ENCODE results near the gene DCBLD1.
A peak's percentile ranks its signal among the peaks of the same experiment; 100 is the strongest.

DNA sequence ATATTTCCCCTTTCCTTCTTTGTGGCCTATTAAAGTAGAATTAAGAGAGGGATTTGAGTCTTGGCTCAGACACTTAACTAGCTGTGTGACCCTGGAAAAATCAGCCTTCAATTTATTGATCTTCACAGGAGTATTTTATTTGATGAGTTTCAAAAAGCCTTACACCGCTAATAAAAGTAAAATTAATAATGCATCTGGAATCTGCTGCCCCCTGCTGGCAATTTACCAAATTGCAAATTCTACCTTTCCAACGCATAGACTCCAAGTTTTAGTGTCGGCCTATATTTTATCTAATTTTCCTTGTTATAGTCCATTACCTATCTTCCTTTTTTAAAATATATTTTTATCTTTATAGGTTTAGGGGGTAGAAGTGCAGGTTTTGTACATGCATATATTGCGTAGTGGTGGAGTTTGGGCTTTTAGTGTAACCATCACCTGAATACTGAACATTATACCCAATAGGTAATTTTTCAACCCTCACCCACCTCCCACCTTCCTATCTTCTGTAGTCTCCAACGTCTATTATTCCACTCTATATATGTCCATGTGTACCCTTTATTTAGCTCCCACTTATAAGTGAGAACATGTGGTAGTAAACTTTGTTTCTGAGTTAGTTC, 73.5 kb downstream of the DCBLD1 start:
- TF ChIP-seq, protein P1, sequence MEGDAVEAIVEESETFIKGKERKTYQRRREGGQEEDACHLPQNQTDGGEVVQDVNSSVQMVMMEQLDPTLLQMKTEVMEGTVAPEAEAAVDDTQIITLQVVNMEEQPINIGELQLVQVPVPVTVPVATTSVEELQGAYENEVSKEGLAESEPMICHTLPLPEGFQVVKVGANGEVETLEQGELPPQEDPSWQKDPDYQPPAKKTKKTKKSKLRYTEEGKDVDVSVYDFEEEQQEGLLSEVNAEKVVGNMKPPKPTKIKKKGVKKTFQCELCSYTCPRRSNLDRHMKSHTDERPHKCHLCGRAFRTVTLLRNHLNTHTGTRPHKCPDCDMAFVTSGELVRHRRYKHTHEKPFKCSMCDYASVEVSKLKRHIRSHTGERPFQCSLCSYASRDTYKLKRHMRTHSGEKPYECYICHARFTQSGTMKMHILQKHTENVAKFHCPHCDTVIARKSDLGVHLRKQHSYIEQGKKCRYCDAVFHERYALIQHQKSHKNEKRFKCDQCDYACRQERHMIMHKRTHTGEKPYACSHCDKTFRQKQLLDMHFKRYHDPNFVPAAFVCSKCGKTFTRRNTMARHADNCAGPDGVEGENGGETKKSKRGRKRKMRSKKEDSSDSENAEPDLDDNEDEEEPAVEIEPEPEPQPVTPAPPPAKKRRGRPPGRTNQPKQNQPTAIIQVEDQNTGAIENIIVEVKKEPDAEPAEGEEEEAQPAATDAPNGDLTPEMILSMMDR (IDR thresholded peaks at IDR 0.05) = peak; percentile 65 to 93 (median 78)
- TF ChIP-seq POLR2A (IDR thresholded peaks at IDR 0.05) = no peak

Measured in thyroid gland (tissue), 4 donors.